GM19452 (cell line): Measurements from ENCODE around the gene TUT7.
A peak's percentile ranks its signal among the peaks of the same experiment; 100 is the strongest.
"Not testable (repeated sequence)": the region's sequence is repeated elsewhere in the genome, so short reads cannot be mapped to it uniquely, and the experiment has no call there.

ENCODE experiments used
- ATAC-seq: cut with Tn5 transposase; IDR thresholded peaks from one replicate; pipeline ENCODE4 v1.9.1; 2021; ENCODE audit not compliant: unreplicated experiment

The TUT7 gene

GRCh38 chr9:86350006-86350760 is 4.0 kb downstream of the TUT7 start:
- no peak for ATAC-seq

DNA sequence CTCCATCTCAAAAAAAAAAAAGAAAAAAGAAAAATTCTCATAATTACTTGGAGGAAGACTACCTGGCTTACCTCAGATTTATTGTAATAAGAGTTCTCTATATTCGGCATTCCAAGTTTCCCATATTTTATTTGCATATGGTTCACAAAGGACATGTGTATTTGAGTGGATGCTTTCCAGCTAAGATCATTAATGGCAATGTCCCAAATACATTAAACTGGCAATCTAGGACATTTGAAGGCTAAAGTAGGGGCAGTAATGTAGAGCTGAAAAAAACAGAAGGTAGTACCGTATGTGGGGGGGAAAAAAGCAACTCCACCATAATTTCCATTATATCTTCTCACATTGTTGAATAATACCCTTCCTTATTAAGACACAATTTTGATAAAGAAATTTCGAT is 4.9 kb downstream of the TUT7 start:
- no peak for ATAC-seq

DNA sequence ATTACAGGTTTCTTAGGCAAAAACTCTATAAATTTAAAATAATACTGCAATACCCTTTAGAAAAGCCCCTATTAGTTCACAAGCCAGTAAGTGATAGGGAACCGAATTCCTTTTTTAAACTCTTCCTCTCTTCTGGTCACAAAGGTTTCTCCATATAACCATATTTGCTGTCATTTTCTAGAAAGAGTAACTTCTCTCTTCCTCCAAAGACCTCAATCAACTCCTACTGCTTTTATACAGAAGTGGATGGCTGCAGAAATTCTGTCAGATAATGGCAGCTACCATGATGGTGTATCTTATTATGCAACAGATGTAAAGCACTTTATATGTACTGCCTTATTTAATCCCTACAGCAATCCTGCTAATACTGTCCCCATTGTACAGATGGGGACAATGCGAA is 6.2 kb downstream of the TUT7 start:
- ATAC-seq = no peak

DNA sequence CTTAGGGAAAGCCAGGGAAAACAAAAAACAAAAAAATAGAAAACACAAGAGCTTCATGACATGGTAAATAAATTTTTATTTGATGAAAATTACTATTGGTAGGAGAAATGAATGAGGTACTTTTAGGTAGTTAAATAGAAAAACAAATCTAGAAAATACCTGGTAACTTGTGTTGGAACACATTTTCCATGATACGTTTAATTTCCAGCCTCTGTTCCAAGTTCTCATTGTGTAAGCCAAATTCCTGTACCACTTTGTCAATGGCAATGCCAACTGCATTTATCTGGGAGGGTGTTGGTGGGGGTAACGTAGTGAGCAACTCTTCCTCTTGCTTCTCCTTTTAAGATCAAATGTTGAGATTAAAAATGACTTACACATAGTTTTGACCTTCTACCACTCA is 9.4 kb downstream of the TUT7 start:
- no peak for ATAC-seq

GRCh38 chr9:86342269-86342668 is 11.9 kb downstream of the TUT7 start:
- no peak for ATAC-seq

GRCh38 chr9:86341007-86341491 is 13.2 kb downstream of the TUT7 start:
- ATAC-seq = no peak

GRCh38 chr9:86340356-86341006 is 13.7 kb downstream of the TUT7 start:
- ATAC-seq = no peak

- ATAC-seq = peak; percentile 33
Measured at GRCh38 chr9:86337469-86338108, 16.6 kb downstream of the TUT7 start.

DNA sequence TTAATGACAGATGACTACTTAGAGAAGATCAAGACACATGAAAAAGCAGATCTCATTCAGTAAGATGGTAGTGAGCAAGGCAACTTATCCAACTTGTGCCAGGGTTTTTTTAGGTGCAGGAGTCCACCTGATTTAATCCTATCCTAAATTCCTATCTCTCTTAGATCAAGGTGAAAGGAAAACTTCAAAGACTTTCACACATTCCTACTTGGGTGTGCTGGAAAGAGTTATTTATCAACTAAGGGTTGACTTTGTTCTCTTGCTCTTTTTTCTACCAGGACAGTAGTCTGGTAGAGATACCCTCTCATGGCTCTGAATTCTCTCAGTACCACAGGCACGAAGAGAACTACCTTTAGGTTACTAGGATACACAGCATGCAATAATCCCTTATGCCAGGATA is 18.2 kb downstream of the TUT7 start:
- no peak for ATAC-seq

DNA sequence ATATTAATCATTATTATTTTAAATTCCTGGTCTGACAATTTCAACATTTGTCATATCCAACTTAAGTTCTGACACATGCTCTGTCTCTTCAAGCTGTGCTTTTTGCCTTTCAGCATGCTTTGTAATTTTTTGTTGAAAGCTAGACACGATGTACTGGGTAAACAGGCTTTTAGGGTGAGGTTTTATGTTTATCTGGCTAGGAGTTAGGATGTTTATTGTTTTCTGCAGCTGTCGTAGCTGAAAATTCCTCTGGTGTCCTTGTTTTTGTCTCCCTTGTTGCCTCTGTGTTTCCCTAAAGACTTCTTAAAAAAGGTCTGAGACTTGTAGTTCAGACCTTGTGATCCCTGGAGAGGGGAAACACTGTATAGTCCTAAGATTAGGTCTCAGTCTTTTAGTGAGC is 20.6 kb downstream of the TUT7 start:
- ATAC-seq = no peak

DNA sequence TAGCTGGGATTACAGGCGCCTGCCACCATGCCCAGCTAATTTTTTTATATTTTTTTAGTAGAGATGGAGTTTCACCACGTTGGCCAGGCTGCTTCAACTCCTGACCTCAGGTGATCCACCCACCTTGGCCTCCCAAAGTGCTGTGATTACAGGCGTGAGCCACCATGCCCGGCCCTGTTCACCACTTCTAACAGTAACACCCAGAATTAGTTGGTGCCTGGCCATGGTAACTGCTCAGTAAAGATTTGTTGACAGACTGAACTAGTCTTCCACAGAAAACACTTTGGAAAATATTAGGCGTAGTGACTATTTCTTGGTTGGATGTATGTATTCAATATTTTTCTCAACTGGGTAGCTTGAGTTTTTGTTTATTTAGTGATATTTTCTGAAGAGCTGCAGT is 24.0 kb downstream of the TUT7 start:
- no peak for ATAC-seq

DNA sequence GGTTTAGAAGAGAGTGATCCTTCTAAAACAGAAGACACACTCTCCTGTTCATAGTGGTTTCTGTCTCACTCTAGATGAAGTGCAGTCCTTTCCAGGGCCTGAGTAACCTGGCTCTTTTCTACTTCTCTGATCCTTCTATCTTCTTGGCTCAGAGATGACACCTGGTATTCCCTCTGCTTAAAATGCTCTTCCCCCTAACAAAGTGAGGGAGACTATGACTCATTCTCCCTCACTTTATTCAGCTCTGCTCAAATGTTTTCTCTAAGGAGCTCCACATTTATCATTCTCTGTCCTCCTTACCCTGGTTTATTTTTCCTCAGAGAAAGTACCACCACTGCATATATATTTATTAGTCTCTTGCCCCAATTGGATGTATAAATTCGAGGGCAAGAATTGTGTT is 24.6 kb downstream of the TUT7 start:
- ATAC-seq = no peak

DNA sequence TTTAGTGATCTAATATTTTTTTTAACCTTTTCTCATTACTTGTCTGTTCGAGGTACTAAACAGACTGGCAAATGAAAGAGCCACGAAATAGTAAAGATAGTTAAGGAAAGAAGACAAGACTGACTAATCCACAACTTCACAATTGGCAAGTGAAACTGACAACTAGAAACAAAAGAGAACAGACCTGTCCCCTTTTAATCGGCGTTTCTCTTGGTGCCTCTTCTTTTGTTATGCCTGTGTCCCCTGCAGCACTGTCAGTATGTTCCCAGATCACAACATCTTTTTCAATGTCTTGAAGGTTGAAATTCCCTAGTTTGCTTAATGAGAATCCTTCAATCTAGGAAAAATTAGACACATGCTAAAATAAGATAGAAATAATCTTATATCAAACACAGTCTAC is 26.1 kb downstream of the TUT7 start:
- ATAC-seq = no peak

DNA sequence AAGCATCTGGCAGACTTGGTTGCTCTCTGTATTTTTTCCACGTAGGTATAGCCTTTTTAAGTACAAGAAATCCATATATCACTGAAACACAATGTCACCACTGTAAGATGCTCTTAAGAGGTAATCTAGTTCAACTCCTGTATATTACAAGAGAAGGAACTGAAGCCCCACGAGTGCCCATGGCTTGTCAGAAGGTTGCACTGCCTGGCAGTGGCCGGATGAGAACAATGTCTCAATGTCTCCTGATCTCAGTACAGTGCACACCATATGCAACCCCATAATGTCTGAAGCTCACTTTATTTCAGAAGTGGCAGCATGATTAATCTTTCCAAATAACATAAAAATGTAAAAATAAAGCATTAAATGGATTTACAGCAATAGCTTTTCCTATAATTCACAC is 27.7 kb downstream of the TUT7 start:
- no peak for ATAC-seq

- no peak for ATAC-seq
Measured at GRCh38 chr9:86324901-86325300, 29.3 kb downstream of the TUT7 start.

DNA sequence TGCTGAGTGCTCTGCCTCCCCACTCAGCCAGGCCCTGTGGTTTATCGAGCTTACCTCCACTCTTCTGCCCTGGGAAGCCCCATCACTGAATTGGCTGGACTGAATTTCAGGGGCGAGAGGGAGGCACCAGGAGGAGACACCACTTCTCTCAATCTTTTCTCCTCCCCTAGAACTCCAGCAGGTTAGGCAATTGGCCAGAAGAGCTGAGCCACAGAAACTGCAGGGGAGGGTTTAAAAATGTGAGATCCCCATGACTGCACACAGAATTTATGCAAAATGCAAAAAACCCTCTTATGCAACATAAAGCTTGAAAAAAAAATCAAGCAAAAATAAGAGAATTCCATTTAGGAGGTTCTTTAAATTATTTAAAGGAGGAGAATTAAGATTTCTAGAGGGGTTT is 29.9 kb downstream of the TUT7 start:
- ATAC-seq = no peak

DNA sequence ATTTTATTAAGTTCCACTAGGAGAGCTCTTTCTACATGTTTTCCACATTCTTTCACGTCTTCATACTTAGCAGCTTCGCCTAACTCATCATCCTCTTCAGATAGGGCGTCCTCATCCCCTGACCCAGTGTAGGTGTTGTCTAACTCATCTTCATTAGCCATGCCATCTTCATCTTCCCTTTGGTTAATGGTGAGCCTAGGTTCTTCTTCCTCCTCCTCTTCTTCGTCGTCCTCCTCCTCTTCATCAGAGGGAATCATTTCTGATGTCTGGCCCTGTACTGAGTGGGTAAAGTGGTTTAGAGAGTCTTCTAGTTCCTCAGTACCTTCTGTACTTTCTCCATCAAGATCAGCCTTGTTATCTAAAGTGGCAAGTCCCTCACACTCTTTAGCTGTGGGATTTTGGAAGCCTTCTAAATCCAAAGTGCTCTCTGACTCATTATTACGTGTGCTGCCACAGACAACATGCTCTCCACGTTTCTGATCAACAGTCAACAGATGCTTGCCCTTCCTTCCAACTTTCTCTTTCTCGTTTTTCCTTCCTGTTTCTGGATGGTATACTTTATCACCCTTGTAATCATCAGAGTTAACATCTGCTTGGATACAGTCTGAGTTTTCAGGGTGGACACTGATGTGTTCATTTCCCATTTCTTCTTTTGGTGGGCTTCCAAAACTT is 31.1 kb downstream of the TUT7 start:
- ATAC-seq = no peak

DNA sequence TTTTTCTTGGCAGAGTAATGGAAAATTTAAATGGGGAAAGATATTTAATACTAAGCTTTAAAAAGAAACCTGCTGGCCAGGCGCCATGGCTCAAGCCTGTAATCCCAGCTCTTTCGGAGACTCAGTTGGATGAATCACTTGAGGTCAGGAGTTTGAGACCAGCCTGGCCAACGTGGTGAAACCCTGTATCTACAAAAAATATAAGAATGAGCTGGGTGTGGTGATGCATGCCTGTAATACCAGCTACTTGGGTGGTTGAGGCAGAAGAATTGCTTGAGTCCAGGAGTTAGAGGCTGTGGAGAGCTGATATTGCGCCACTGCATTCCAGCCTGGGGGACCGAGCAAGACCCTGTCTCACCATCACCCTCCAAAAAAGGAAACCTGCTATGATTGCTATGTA is 32.8 kb downstream of the TUT7 start:
- no peak for ATAC-seq

DNA sequence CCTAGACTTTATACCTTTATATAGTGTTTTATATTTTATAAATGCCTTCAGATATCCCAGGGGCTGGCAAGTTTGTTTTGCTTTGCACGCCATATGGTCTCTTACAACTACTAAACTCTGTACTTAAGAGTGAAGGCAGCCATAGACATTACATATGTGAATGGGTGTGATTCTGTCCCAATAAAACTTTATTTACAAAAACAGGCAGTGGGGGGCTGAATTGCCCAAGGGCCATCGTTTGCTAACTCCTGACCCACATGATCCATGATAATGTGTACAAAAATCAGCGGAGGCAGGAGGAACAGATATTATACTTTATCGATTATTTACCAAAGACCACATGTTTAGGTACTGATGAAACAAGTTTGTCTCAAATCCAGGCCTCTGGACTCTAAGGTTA is 36.0 kb downstream of the TUT7 start:
- no peak for ATAC-seq

DNA sequence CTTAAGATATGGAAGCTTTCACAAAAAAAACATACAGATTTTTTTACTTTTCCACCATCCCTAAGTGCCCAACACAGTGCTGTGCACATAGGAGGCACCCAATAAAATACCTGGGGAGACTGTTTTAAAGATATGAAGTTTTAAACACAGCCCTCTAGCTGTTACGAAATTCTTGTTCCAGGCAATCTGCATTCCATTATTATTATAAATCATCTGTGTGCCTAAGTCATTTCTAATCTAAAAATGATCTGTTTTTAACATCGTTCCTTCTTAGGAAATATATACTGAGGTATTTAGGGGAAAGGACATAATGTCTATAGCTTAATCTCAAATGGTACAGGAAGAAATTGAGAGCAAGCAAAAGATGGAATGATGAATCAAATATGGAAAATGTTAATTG is 39.1 kb downstream of the TUT7 start:
- ATAC-seq = no peak

DNA sequence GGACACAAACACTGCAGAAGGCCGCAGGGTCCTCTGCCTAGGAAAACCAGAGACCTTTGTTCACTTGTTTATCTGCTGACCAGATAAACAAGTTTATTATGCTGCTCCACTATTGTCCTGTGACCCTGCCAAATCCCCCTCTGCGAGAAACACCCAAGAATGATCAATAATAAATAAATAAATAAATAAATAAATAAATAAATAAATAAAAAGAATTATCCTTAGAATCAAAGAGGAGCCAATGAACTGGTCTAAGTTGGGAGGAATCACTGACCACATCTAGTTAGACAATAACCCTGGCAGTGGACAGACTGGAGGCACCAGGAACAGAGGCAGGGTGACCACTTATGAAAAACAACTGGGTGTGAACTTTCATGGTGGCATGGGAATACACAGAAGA is 41.3 kb downstream of the TUT7 start:
- ATAC-seq = not testable (repeated sequence)

DNA sequence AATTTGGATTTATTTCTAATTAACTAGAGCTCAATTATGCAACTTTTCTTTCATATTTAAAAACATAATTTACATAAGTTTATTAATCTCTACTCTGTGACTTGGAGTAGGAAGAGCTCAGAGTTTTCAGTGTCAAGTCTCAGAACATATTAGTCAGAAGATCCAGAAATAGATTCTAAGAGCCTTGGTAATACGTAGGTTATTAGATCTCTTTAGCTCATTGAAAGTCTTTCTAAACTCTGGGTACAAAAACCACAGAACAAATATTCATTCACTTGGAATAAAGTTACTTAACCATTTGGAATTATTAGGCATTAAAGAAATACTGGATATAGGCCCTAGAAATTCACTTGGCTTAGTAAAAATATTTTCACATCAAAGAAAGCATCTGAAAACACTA is 45.5 kb downstream of the TUT7 start:
- no peak for ATAC-seq
